Measurements from ENCODE around the gene GRIA1. TPM values are rescaled to one million over a fixed set of nuclear protein-coding genes. Genes with fewer than 3 reads are reported as not detected.

The GRIA1 gene
- total RNA-seq, 2 donors from 2014 or later: 12.4 to 39.0 TPM

DNA sequence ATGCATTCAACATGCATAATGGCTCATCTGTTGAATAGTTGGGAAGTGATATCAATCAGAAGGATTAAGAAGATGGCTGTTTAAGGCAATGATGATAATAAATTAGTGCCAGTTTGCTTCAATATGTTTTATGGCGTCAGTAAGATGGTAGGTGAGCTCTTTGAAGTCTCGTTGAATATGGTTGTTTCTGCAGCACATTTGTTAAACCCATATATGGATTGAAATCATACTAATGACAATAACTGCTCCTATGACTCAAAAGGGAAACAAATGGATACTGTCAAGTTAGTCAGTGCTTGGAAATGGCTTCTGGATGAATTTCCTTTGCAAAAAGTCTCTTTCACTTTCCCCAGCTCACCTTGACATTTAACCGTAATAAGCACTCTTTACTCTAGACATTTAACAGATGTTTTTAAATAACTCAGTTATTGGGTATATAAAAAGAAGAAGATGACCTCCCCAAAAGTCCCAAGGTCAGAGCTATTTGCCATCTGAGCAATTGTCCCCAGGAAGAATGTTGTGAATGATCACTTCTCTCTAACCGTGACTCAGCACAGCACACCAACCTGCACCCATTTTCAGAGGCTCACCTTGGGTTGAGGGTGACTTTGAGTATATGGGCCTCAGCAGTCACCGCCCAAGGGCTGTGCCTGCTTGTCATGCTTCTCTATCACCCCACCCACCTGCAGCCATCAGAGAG, 133.4 kb downstream of the GRIA1 start:
- no peaks in the 10 kb centered on the region for H3K9me3 ChIP-seq
- peaks cover 11 to 37% of the 10 kb centered on the region in 2 donors for H3K4me1 ChIP-seq (ENCODE audit: control insufficient read depth in 1 of 2, low read depth in 2 of 2)
- ATAC-seq (ENCODE audit: insufficient number of reproducible peaks, low FRiP score, low read depth) (no peak), DNase-seq (ENCODE audit: low spot score) (no peak)
- no peaks in the 10 kb centered on the region for H3K36me3 ChIP-seq
- TF ChIP-seq CTCF (IDR thresholded peaks at IDR 0.05): no peak
- H3K4me3 ChIP-seq: no peak overlapping the region
- H3K27me3 ChIP-seq (replicated peaks; ENCODE audit: insufficient read depth): no peaks in the 10 kb centered on the region
- H3K27ac ChIP-seq: no peak overlapping the region

DNA sequence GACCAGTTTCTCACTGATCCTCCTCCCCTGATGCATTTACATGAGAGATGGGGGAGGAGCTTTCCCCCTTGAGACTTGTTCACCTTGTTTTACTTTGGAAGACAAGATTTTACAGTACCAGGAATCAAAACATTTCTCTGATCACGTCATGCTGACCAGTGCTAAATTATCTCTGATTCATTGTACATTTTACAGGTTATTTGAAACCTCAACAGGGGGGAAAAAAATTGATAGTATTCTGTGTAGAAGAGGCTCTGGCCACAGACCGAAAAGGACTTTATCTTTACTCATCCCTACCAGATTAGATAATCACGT, 133.9 kb downstream of the GRIA1 start:
- DNase-seq (ENCODE audit: low spot score): no peak

GRCh38 chr5:153625826-153626354, 135.4 kb downstream of the GRIA1 start:
- H3K27ac ChIP-seq: no peak overlapping the region

More for the DNA sequence above, 133.9 kb downstream of the GRIA1 start:
- H3K9me3 ChIP-seq: no peaks in the 10 kb centered on the region
- TF ChIP-seq CTCF (IDR thresholded peaks at IDR 0.05): no peak
- H3K36me3 ChIP-seq: no peaks in the 10 kb centered on the region
- no peak for ATAC-seq (ENCODE audit: insufficient number of reproducible peaks, low FRiP score, low read depth)
- H3K4me3 ChIP-seq: no peak overlapping the region
- no peaks in the 10 kb centered on the region for H3K27me3 ChIP-seq (replicated peaks; ENCODE audit: insufficient read depth)
- H3K4me1 ChIP-seq (ENCODE audit: control insufficient read depth in 1 of 2, low read depth in 2 of 2): peaks cover 11 to 42% of the 10 kb centered on the region in 2 donors
- H3K27ac ChIP-seq: no peak overlapping the region

DNA sequence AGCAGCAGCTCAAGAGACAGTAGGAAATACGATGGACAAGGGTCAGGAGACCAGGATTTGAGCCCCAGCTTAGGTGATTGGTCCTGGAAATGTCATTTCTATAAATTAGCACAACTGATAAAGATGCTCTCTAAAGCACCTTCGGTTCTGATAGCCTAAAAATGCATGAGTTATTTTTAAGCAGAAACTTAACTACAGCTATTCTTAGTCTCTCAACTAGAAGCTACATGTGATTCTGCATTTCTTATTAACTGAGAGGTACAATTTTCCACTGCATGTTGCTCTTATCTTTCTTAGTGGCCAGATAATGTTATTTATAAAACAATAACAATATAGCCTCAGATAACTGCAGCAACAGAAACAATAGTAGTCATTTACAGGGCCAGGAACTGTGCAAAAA, 136.4 kb downstream of the GRIA1 start:
- H3K36me3 ChIP-seq: no peaks in the 10 kb centered on the region
- DNase-seq (ENCODE audit: low spot score): no peak
- ATAC-seq (ENCODE audit: insufficient number of reproducible peaks, low FRiP score, low read depth): no peak
- no peak overlapping the region for H3K4me3 ChIP-seq
- no peaks in the 10 kb centered on the region for H3K27me3 ChIP-seq (replicated peaks; ENCODE audit: insufficient read depth)
- peak overlapping the region in 1 of 2 donors; percentile 85 for H3K27ac ChIP-seq
- H3K9me3 ChIP-seq: no peaks in the 10 kb centered on the region
- TF ChIP-seq CTCF (IDR thresholded peaks at IDR 0.05): no peak
- H3K4me1 ChIP-seq (ENCODE audit: control insufficient read depth in 1 of 2, low read depth in 2 of 2): peaks cover 11 to 50% of the 10 kb centered on the region in 2 donors

More at GRCh38 chr5:153625826-153626354, 135.4 kb downstream of the GRIA1 start:
- no peaks in the 10 kb centered on the region for H3K9me3 ChIP-seq
- H3K36me3 ChIP-seq: no peaks in the 10 kb centered on the region
- DNase-seq (ENCODE audit: low spot score): no peak
- no peak for TF ChIP-seq CTCF (IDR thresholded peaks at IDR 0.05)
- no peak for ATAC-seq (ENCODE audit: insufficient number of reproducible peaks, low FRiP score, low read depth)
- H3K4me1 ChIP-seq (ENCODE audit: control insufficient read depth in 1 of 2, low read depth in 2 of 2): peaks cover 11 to 50% of the 10 kb centered on the region in 2 donors
- H3K4me3 ChIP-seq: no peak overlapping the region
- H3K27me3 ChIP-seq (replicated peaks; ENCODE audit: insufficient read depth): no peaks in the 10 kb centered on the region

DNA sequence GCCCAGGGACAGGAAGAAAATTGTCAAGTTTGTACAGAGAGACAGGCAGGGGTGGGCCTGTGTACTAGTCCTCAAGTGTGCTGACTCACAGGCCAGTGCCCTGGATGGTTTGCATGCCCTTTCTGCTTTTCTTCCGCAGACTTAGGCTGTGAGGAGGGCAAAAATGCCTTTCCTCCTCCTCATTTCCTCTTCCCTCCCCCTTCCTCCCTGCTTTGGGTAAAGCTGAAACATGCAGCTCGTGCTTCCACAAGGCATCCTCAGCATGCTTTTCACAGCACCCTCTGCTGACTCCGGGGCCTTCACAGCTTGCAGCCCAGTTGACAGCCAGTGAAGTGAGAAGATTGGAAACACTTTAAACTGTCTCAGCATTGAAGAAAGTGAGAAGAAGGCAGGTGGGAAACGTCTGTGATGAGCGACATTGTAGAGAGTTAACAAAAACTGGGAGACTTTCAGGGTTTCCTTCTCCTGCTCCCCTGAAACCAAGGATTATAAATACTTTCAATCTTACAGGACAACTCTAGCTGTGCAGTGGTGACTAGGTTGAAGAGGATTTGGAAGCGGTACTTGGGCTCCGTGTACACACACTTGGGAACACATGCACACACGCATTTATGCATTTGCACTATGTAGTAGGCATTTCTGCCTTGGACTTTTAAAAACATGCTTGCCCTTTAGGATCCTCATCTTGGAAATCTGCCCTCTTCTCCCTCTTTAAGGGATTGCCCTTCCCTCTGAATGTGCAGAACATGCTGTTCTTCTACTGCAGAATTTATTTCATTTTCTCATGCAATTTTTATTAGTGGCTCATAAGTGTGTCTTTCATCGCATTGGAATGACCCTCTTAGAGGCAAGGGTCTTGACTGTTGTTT, 138.8 kb downstream of the GRIA1 start:
- Histone ChIP-seq H3K27me3 (replicated peaks; ENCODE audit: insufficient read depth) (no peaks in the 10 kb centered on the region), H3K4me1 (ENCODE audit: control insufficient read depth in 1 of 2, low read depth in 2 of 2) (peaks cover 11 to 45% of the 10 kb centered on the region in 2 donors), H3K9me3 (no peaks in the 10 kb centered on the region), H3K4me3 (no peak overlapping the region), H3K27ac (peak overlapping the region; percentile 78 to 85), H3K36me3 (no peaks in the 10 kb centered on the region)
- TF ChIP-seq CTCF (IDR thresholded peaks at IDR 0.05): no peak
- peak; percentile 49 for DNase-seq (ENCODE audit: low spot score)
- ATAC-seq (ENCODE audit: insufficient number of reproducible peaks, low FRiP score, low read depth): peak; percentile 87
